SK-N-SH treated with all-trans-retinoic acid at 6 μM for 48 hours (cell line): ENCODE measurements around the gene TRIM25.
"Not testable (repeated sequence)": the region's sequence is repeated elsewhere in the genome, so short reads cannot be mapped to it uniquely, and the experiment has no call there.

Experiments
- ATAC-seq: fragments of 200-7000 bp; cut with Tn5 transposase; 3 replicates; pipeline ENCODE4 v1.9.1; 2020; ENCODE audit warnings: mild to moderate bottlenecking, moderate library complexity
- ARNTL ChIP-seq: fragments of 450-650 bp; formaldehyde crosslinking; IDR thresholded peaks from 2 replicates; pipeline ENCODE4 v1.5.0; 2020; ENCODE audit warnings: low read depth, mild to moderate bottlenecking, moderate library complexity, borderline replicate concordance
- BACH2 ChIP-seq: fragments of 250-450 bp; sonication (Bioruptor Pico); IDR thresholded peaks from 2 replicates; pipeline ENCODE4 v1.9.0; 2021; ENCODE audit warnings: mild to moderate bottlenecking, borderline replicate concordance
- CSDC2 ChIP-seq: fragments of 250-450 bp; sonication (Bioruptor Pico); IDR thresholded peaks from 2 replicates; pipeline ENCODE4 v1.5.0; 2020; ENCODE audit warnings: mild to moderate bottlenecking, moderate library complexity
- ESRRG ChIP-seq: fragments of 250-450 bp; sonication (Bioruptor Pico); IDR thresholded peaks from 2 replicates; pipeline ENCODE4 v1.6.1; 2021; ENCODE audit warnings: mild to moderate bottlenecking
- GLIS3 ChIP-seq: fragments of 250-450 bp; sonication (Bioruptor Pico); IDR thresholded peaks from 2 replicates; pipeline ENCODE4 v1.5.0; 2020; ENCODE audit warnings: mild to moderate bottlenecking, moderate library complexity
- ISL1 ChIP-seq: fragments of 250-450 bp; sonication (Bioruptor Pico); IDR thresholded peaks from 2 replicates; pipeline ENCODE4 v2.1.2; 2022; ENCODE audit warnings: mild to moderate bottlenecking, moderate library complexity
- PPARA ChIP-seq: fragments of 250-450 bp; sonication (Bioruptor Pico); IDR thresholded peaks from 2 replicates; pipeline ENCODE4 v1.5.0; 2020; ENCODE audit warnings: mild to moderate bottlenecking, borderline replicate concordance
- RARB ChIP-seq: fragments of 250-450 bp; sonication (Bioruptor Pico); IDR thresholded peaks from 2 replicates; pipeline ENCODE4 v1.8.0; 2021; ENCODE audit warnings: mild to moderate bottlenecking, moderate library complexity
- SNAI2 ChIP-seq: fragments of 250-450 bp; sonication (Bioruptor Pico); IDR thresholded peaks from 2 replicates; pipeline ENCODE4 v1.5.0; 2020; ENCODE audit warnings: mild to moderate bottlenecking, moderate library complexity
- TCF4 ChIP-seq: fragments of 250-450 bp; sonication (Bioruptor Pico); IDR thresholded peaks from 2 replicates; pipeline ENCODE4 v1.8.0; 2021; ENCODE audit warnings: mild to moderate bottlenecking, moderate library complexity, borderline replicate concordance
- TOX ChIP-seq: fragments of 250-450 bp; sonication (Bioruptor Pico); IDR thresholded peaks from 2 replicates; pipeline ENCODE4 v1.8.0; 2021; ENCODE audit warnings: mild to moderate bottlenecking, moderate library complexity, borderline replicate concordance
- ZFP3 ChIP-seq: fragments of 250-450 bp; sonication (Bioruptor Pico); IDR thresholded peaks from 2 replicates; pipeline ENCODE4 v1.5.0; 2020; ENCODE audit warnings: mild to moderate bottlenecking, moderate library complexity
- ZFP30 ChIP-seq: fragments of 450-650 bp; formaldehyde crosslinking; IDR thresholded peaks from 2 replicates; pipeline ENCODE4 v1.5.0; 2022; ENCODE audit warnings: mild to moderate bottlenecking, moderate library complexity
- ZNF565 ChIP-seq: fragments of 450-650 bp; formaldehyde crosslinking; conservative IDR thresholded peaks from 2 replicates; pipeline ENCODE4 v1.5.0; 2020; ENCODE audit warnings: low read depth, mild to moderate bottlenecking, moderate library complexity
- ZNF70 ChIP-seq: fragments of 450-650 bp; formaldehyde crosslinking; IDR thresholded peaks from 2 replicates; pipeline ENCODE4 v1.5.0; 2020; ENCODE audit warnings: mild to moderate bottlenecking, moderate library complexity
- ZNF8 ChIP-seq: fragments of 450-650 bp; formaldehyde crosslinking; IDR thresholded peaks from 2 replicates; pipeline ENCODE4 v1.5.0; 2020; ENCODE audit warnings: mild to moderate bottlenecking, moderate library complexity
- TF ChIP-seq, protein P1 (sequence below): fragments of 250-450 bp; sonication (Bioruptor Pico); IDR thresholded peaks from 2 replicates; pipeline ENCODE4 v1.5.1; 2020; ENCODE audit warnings: low read depth, mild to moderate bottlenecking, moderate library complexity
- TF ChIP-seq, protein P2 (sequence below): fragments of 250-450 bp; sonication (Bioruptor Pico); IDR thresholded peaks from 2 replicates; pipeline ENCODE4 v1.8.0; 2021; ENCODE audit warnings: low read depth, mild to moderate bottlenecking, moderate library complexity, borderline replicate concordance
- TF ChIP-seq, protein P3 (sequence below): fragments of 250-450 bp; sonication (Bioruptor Pico); IDR thresholded peaks from 2 replicates; pipeline ENCODE4 v1.5.0; 2020; ENCODE audit warnings: mild to moderate bottlenecking, moderate library complexity
- TF ChIP-seq, protein P4 (sequence below): fragments of 250-450 bp; sonication (Bioruptor Pico); IDR thresholded peaks from 2 replicates; pipeline ENCODE4 v1.5.1; 2021; ENCODE audit warnings: mild to moderate bottlenecking, moderate library complexity
- TF ChIP-seq, protein P5 (sequence below): fragments of 250-450 bp; sonication (Bioruptor Pico); IDR thresholded peaks from 2 replicates; pipeline ENCODE4 v1.8.0; 2020; ENCODE audit warnings: mild to moderate bottlenecking, moderate library complexity, borderline replicate concordance

TRIM25 gene

DNA sequence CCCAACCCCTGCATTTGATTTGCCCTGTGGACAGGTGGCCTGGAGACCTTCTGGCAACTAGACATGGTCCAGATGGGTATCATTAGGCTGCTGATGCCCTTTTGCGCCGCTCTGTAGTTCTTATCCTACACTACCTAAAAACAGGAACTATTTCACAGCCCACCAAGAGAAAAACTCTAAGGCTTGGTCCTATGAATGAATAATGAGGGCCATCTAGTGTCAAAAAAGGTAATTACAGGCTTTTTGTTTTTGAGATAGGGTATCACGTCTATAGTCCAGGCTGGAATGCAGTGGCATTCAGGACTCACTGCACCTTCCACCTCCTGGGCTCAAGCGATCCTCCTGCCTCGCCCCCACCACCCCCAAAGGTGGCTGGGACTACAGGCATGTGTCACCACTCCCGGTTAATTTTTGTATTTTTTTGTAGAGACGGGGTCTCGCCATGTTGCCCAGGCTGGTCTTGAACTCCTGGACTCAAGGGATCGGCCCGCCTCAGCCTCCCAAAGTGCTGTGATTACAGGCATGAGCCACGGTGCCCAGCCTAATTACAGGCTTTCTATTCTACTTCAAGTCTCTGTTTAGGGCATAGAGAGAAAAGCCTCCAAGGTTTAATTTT lies 26.1 kb upstream of the TRIM25 start (continued):
- TF ChIP-seq, protein P1, sequence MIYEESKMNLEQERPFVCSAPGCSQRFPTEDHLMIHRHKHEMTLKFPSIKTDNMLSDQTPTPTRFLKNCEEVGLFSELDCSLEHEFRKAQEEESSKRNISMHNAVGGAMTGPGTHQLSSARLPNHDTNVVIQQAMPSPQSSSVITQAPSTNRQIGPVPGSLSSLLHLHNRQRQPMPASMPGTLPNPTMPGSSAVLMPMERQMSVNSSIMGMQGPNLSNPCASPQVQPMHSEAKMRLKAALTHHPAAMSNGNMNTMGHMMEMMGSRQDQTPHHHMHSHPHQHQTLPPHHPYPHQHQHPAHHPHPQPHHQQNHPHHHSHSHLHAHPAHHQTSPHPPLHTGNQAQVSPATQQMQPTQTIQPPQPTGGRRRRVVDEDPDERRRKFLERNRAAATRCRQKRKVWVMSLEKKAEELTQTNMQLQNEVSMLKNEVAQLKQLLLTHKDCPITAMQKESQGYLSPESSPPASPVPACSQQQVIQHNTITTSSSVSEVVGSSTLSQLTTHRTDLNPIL = no peak
- TF ChIP-seq, all 23 proteins: peak for 0

DNA sequence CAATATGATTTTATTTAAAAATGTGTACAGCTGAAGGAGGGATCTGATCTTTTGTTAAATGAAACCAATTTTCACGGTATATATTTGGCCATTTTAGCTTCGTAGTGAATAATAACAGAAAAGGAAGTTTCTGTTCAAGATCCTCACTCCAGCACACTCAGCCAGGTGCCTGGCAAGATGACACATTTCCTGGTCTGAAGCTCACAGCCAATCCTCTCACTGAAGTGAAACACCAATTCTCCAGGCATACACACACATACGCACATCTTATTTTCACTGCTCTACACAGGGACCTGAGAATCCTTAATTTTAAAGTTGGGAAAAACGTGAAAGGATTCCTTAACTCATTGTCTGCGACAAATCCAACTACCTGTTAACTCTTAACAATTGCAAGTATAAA lies 24.4 kb upstream of the TRIM25 start:
- not testable (repeated sequence) for ATAC-seq

DNA sequence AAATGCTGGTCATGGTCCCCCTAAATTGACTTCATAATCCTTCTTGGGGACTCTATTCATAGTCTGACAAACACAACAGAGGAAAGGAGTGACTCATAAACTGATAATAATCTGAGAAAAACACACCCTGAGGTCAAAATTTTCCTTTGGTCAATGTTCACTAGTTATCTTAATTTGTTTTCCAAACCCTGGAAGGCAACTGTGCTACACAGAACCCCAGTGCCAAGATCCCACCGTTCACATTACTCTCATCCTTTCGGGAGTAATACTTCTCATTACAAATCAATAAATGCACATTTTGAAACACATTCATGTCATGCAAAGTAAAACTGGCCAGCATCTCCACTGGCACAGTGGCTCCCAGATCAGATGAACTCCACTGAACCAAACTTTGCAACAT lies 23.8 kb upstream of the TRIM25 start:
- TF ChIP-seq RARB = no peak
- TF ChIP-seq ARNTL (CRISPR knock-in tag) = no peak
- TF ChIP-seq GLIS3 (CRISPR knock-in tag) = no peak
- TF ChIP-seq, protein P1 = no peak
- TF ChIP-seq ZNF70 (CRISPR knock-in tag) = no peak
- no peak for TF ChIP-seq ZNF565 (CRISPR knock-in tag)
- no peak for TF ChIP-seq PPARA (CRISPR knock-in tag)
- TF ChIP-seq ISL1 (CRISPR knock-in tag) = no peak
- TF ChIP-seq ZNF8 (CRISPR knock-in tag) = no peak
- TF ChIP-seq, protein P2, sequence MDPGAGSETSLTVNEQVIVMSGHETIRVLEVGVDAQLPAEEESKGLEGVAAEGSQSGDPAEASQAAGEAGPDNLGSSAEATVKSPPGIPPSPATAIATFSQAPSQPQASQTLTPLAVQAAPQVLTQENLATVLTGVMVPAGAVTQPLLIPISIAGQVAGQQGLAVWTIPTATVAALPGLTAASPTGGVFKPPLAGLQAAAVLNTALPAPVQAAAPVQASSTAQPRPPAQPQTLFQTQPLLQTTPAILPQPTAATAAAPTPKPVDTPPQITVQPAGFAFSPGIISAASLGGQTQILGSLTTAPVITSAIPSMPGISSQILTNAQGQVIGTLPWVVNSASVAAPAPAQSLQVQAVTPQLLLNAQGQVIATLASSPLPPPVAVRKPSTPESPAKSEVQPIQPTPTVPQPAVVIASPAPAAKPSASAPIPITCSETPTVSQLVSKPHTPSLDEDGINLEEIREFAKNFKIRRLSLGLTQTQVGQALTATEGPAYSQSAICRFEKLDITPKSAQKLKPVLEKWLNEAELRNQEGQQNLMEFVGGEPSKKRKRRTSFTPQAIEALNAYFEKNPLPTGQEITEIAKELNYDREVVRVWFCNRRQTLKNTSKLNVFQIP = no peak
- TF ChIP-seq, protein P3, sequence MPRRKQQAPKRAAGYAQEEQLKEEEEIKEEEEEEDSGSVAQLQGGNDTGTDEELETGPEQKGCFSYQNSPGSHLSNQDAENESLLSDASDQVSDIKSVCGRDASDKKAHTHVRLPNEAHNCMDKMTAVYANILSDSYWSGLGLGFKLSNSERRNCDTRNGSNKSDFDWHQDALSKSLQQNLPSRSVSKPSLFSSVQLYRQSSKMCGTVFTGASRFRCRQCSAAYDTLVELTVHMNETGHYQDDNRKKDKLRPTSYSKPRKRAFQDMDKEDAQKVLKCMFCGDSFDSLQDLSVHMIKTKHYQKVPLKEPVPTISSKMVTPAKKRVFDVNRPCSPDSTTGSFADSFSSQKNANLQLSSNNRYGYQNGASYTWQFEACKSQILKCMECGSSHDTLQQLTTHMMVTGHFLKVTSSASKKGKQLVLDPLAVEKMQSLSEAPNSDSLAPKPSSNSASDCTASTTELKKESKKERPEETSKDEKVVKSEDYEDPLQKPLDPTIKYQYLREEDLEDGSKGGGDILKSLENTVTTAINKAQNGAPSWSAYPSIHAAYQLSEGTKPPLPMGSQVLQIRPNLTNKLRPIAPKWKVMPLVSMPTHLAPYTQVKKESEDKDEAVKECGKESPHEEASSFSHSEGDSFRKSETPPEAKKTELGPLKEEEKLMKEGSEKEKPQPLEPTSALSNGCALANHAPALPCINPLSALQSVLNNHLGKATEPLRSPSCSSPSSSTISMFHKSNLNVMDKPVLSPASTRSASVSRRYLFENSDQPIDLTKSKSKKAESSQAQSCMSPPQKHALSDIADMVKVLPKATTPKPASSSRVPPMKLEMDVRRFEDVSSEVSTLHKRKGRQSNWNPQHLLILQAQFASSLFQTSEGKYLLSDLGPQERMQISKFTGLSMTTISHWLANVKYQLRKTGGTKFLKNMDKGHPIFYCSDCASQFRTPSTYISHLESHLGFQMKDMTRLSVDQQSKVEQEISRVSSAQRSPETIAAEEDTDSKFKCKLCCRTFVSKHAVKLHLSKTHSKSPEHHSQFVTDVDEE (CRISPR knock-in tag) = no peak
- TF ChIP-seq ZFP3 = no peak
- TF ChIP-seq, protein P4, sequence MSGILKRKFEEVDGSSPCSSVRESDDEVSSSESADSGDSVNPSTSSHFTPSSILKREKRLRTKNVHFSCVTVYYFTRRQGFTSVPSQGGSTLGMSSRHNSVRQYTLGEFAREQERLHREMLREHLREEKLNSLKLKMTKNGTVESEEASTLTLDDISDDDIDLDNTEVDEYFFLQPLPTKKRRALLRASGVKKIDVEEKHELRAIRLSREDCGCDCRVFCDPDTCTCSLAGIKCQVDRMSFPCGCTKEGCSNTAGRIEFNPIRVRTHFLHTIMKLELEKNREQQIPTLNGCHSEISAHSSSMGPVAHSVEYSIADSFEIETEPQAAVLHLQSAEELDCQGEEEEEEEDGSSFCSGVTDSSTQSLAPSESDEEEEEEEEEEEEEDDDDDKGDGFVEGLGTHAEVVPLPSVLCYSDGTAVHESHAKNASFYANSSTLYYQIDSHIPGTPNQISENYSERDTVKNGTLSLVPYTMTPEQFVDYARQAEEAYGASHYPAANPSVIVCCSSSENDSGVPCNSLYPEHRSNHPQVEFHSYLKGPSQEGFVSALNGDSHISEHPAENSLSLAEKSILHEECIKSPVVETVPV (CRISPR knock-in tag) = no peak
- TF ChIP-seq, protein P5, sequence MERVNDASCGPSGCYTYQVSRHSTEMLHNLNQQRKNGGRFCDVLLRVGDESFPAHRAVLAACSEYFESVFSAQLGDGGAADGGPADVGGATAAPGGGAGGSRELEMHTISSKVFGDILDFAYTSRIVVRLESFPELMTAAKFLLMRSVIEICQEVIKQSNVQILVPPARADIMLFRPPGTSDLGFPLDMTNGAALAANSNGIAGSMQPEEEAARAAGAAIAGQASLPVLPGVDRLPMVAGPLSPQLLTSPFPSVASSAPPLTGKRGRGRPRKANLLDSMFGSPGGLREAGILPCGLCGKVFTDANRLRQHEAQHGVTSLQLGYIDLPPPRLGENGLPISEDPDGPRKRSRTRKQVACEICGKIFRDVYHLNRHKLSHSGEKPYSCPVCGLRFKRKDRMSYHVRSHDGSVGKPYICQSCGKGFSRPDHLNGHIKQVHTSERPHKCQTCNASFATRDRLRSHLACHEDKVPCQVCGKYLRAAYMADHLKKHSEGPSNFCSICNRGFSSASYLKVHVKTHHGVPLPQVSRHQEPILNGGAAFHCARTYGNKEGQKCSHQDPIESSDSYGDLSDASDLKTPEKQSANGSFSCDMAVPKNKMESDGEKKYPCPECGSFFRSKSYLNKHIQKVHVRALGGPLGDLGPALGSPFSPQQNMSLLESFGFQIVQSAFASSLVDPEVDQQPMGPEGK (CRISPR knock-in tag) = no peak
- no peak for TF ChIP-seq TOX (CRISPR knock-in tag)
- TF ChIP-seq, all 23 proteins: peak for 0
- no peak for ATAC-seq

DNA sequence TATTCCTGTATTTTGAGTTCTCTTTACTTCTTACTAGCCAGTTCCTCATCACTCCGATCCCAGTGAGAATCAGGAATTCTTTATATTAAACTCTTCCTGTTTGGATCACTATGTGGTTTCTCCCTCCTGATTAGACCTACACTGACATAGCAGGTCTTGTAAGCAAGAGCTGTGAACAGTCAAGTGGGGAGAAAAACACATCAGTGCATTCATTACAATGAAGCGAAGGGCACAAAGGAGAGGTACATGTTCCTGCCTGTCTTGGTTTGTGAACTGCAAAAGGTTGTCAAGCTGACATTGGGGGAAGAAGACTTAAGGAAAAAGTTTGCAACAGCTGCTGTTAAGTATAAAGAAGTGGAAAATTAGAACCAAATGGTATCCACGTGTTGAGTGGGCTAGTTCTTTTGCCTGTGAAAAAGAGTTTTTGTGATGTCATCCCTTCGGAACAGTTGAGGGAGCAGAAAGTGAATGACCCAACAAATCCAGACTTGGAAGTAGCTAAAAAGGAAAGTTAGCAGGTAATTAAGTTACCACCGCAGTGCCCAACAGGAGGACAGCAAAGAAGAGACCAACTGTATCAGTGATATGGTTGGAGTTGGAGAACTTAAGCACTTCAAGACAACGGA lies 23.0 kb upstream of the TRIM25 start:
- ATAC-seq = no peak
- TF ChIP-seq ZNF70 (CRISPR knock-in tag) (no peak), TCF4 (no peak), ZFP30 (no peak), SNAI2 (CRISPR knock-in tag) (no peak), ESRRG (CRISPR knock-in tag) (no peak), RARB (no peak), ZNF565 (CRISPR knock-in tag) (no peak), CSDC2 (CRISPR knock-in tag) (no peak), ZNF8 (CRISPR knock-in tag) (no peak), PPARA (CRISPR knock-in tag) (no peak), BACH2 (CRISPR knock-in tag) (no peak), TOX (CRISPR knock-in tag) (no peak), ISL1 (CRISPR knock-in tag) (no peak)
- TF ChIP-seq, protein P2 = no peak
- TF ChIP-seq, protein P5 (CRISPR knock-in tag) = no peak
